Liver (tissue), 9 donors: ENCODE measurements around the gene CD63. TPM values are rescaled to one million over a fixed set of nuclear protein-coding genes. Genes with fewer than 3 reads are reported as not detected.

Experiments
- DNase-seq: peaks from one replicate; pipeline ENCODE4 v3.0.0-alpha.2; 2017; ENCODE audit warnings: low spot score
- H3K27ac ChIP-seq, 2 donors: one replicate each; pipeline ENCODE4 v1.7.0; 2013; ENCODE audit warnings: inconsistent platforms in 2 of 2, low read length in 2 of 2, control low read depth in 1 of 2, low read depth in 1 of 2, mild to moderate bottlenecking in 1 of 2
- H3K27me3 ChIP-seq, 4 donors: one replicate each; pipeline versions ENCODE4 v1.6.1 to v1.7.0; 2013; ENCODE audit warnings: low read length in 3 of 4, inconsistent platforms in 1 of 4, mild to moderate bottlenecking in 1 of 4, moderate library complexity in 1 of 4; ENCODE audit not compliant: control insufficient read depth in 4 of 4, insufficient read depth in 4 of 4
- H3K36me3 ChIP-seq, 4 donors: one replicate each; pipeline versions ENCODE4 v1.6.1 to v1.7.0; 2013; ENCODE audit warnings: low read length in 3 of 4, mild to moderate bottlenecking in 3 of 4, low read depth in 1 of 4, moderate library complexity in 1 of 4; ENCODE audit not compliant: control insufficient read depth in 4 of 4, insufficient read depth in 3 of 4
- H3K4me1 ChIP-seq, 4 donors: one replicate each; pipeline versions ENCODE4 v1.6.1 to v1.7.0; 2013; ENCODE audit warnings: low read length in 3 of 4, mild to moderate bottlenecking in 3 of 4, moderate library complexity in 1 of 4; ENCODE audit not compliant: control insufficient read depth in 4 of 4, insufficient read depth in 4 of 4
- H3K4me3 ChIP-seq, 3 donors: one replicate each; pipeline versions ENCODE4 v1.6.1 to v1.7.0; 2013; ENCODE audit warnings: low read length in 3 of 3, control low read depth in 1 of 3, low read depth in 1 of 3, mild to moderate bottlenecking in 1 of 3
- H3K9ac ChIP-seq, 2 donors: one replicate each; pipeline ENCODE4 v1.7.0; 2013; ENCODE audit warnings: low read length in 2 of 2, mild to moderate bottlenecking in 2 of 2, moderate library complexity in 2 of 2, control low read depth in 1 of 2, low read depth in 1 of 2
- H3K9me3 ChIP-seq, 4 donors: one replicate each; pipeline versions ENCODE4 v1.6.1 to v1.7.0; 2013; ENCODE audit warnings: low read length in 3 of 4; ENCODE audit not compliant: control insufficient read depth in 4 of 4
- CTCF ChIP-seq: fragments of 150-350 bp; IDR thresholded peaks from 2 replicates; pipeline ENCODE4 v1.5.1; 2017; ENCODE audit warnings: improper control_type of control experiment, low read depth, low read length; ENCODE audit not compliant: missing input control
- EGR1 ChIP-seq, 2 donors: IDR thresholded peaks; 2 replicates each; pipeline ENCODE4 v1.6.1; 2016 to 2018; ENCODE audit warnings: antibody characterized with exemption in 2 of 2, low read depth in 2 of 2
- FOXA1 ChIP-seq: IDR thresholded peaks from 2 replicates; pipeline ENCODE4 v1.6.1; 2016; ENCODE audit warnings: antibody characterized with exemption
- FOXA2 ChIP-seq: IDR thresholded peaks from 2 replicates; pipeline ENCODE4 v1.6.1; 2016; ENCODE audit warnings: antibody characterized with exemption
- GABPA ChIP-seq, 2 donors: IDR thresholded peaks in 1 of 2; conservative IDR thresholded peaks in 1 of 2; 2 replicates each; pipeline ENCODE4 v1.6.1; 2016; ENCODE audit warnings: antibody characterized with exemption in 2 of 2, mild to moderate bottlenecking in 1 of 2, moderate library complexity in 1 of 2
- HNF4A ChIP-seq, 2 donors: conservative IDR thresholded peaks; 2 replicates each; pipeline ENCODE4 v1.6.1; 2016; ENCODE audit warnings: antibody characterized with exemption in 2 of 2, mild to moderate bottlenecking in 2 of 2
- HNF4G ChIP-seq: IDR thresholded peaks from 2 replicates; pipeline ENCODE4 v1.6.1; 2016; ENCODE audit warnings: antibody characterized with exemption
- JUND ChIP-seq, 2 donors: IDR thresholded peaks; 2 replicates each; pipeline ENCODE4 v1.6.1; 2016; ENCODE audit warnings: antibody characterized with exemption in 2 of 2
- MAX ChIP-seq: IDR thresholded peaks from 2 replicates; pipeline ENCODE4 v1.6.1; 2016; ENCODE audit warnings: antibody characterized with exemption
- NR2F2 ChIP-seq: IDR thresholded peaks from 2 replicates; pipeline ENCODE4 v1.6.1; 2016; ENCODE audit warnings: antibody characterized with exemption
- RAD21 ChIP-seq, 2 donors: IDR thresholded peaks; 2 replicates each; pipeline ENCODE4 v1.6.1; 2016; ENCODE audit warnings: antibody characterized with exemption in 2 of 2, mild to moderate bottlenecking in 2 of 2
- REST ChIP-seq: IDR thresholded peaks from 2 replicates; pipeline ENCODE4 v1.6.1; 2016; ENCODE audit warnings: antibody characterized with exemption, mild to moderate bottlenecking
- RXRA ChIP-seq, 2 donors: IDR thresholded peaks; 2 replicates each; pipeline ENCODE4 v1.6.1; 2017 to 2018; ENCODE audit warnings: antibody characterized with exemption in 2 of 2, mild to moderate bottlenecking in 1 of 2
- SP1 ChIP-seq: IDR thresholded peaks from 2 replicates; pipeline ENCODE4 v1.6.1; 2018; ENCODE audit warnings: antibody characterized with exemption, mild to moderate bottlenecking
- TAF1 ChIP-seq: conservative IDR thresholded peaks from 2 replicates; pipeline ENCODE4 v1.6.1; 2016; ENCODE audit warnings: antibody characterized with exemption, mild to moderate bottlenecking
- YY1 ChIP-seq: IDR thresholded peaks from 2 replicates; pipeline ENCODE4 v1.6.1; 2016; ENCODE audit warnings: antibody characterized with exemption, mild to moderate bottlenecking
- ZBTB33 ChIP-seq: IDR thresholded peaks from 2 replicates; pipeline ENCODE4 v1.6.1; 2016; ENCODE audit warnings: antibody characterized with exemption
- WGBS: extraction: QIAGEN DNeasy Blood & Tissue Kit; methylation state at CpG from one replicate; pipeline ENCODE4 v1.1.7; 2013; 5-methylcytosine and 5-hydroxymethylcytosine counted together
- polyA plus RNA-seq, 2 donors: library from polyadenylated mRNA; stranded (reverse) in 1 of 2; unstranded in 1 of 2; fragments of 200-250 nt in 1 of 2; fragments of >200 nt in 1 of 2; fragmentation: Nextera tagmentation in 1 of 2; extraction: Ambion mirVana in 1 of 2; gene quantifications; one replicate each; pipeline versions ENCODE4 v1.2.1 to v1.2.3, GENCODE V29; 2013 to 2015
- total RNA-seq, 2 donors: library from RNA; depleted of rRNA; stranded (reverse); fragments of >200 nt; gene quantifications; one replicate each; pipeline ENCODE4 v1.2.3, GENCODE V29; 2014
- TF ChIP-seq, protein P1 (sequence below): IDR thresholded peaks from 2 replicates; pipeline ENCODE4 v1.6.1; 2016; ENCODE audit warnings: antibody characterized with exemption
- donor health status: healthy.
- donor health status: healthy.
- donor health status: healthy.
- donor health status: healthy.
- donor health status: healthy.

The CD63 gene
- total and polyA plus RNA-seq, 4 donors = 185 to 373 (median 338) TPM

GRCh38 chr12:55693323-55694187, 35.3 kb downstream of the CD63 start:
- Histone ChIP-seq H3K27me3 (no peaks in the 10 kb centered on the region), H3K9me3 (no peaks in the 10 kb centered on the region), H3K4me3 (no peak overlapping the region), H3K27ac (no peak overlapping the region), H3K4me1 (no peaks in the 10 kb centered on the region), H3K36me3 (no peaks in the 10 kb centered on the region), H3K9ac (no peak overlapping the region)
- no peak for DNase-seq
- WGBS = 96% methylated on average over 7 of the region's 7 CpGs
- TF ChIP-seq NR2F2 = no peak
- no peak for TF ChIP-seq HNF4A (conservative IDR thresholded peaks at IDR 0.05)
- TF ChIP-seq SP1 = no peak
- no peak for TF ChIP-seq GABPA (IDR thresholded peaks at IDR 0.05 in 1 of 2, conservative IDR thresholded peaks at IDR 0.05 in 1 of 2)
- TF ChIP-seq FOXA1 = no peak
- TF ChIP-seq JUND (IDR thresholded peaks at IDR 0.05) = no peak
- no peak for TF ChIP-seq CTCF
- no peak for TF ChIP-seq RXRA (IDR thresholded peaks at IDR 0.05)
- TF ChIP-seq EGR1 (IDR thresholded peaks at IDR 0.05; ENCODE audit: low read depth in 2 of 2) = no peak
- TF ChIP-seq MAX = no peak
- TF ChIP-seq YY1 = no peak
- TF ChIP-seq, protein P1, sequence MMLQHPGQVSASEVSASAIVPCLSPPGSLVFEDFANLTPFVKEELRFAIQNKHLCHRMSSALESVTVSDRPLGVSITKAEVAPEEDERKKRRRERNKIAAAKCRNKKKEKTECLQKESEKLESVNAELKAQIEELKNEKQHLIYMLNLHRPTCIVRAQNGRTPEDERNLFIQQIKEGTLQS = no peak
- no peak for TF ChIP-seq RAD21 (IDR thresholded peaks at IDR 0.05)
- no peak for TF ChIP-seq TAF1
- TF ChIP-seq FOXA2 = no peak
- TF ChIP-seq REST = no peak
- no peak for TF ChIP-seq ZBTB33
- no peak for TF ChIP-seq HNF4G
